G401 (cell line): ENCODE measurements around the gene MYOF. TPM values are rescaled to one million over a fixed set of nuclear protein-coding genes. Genes with fewer than 3 reads are reported as not detected.

Source experiments
- DNase-seq: peaks from one replicate; pipeline ENCODE4 v3.0.0-alpha.2; 2015; ENCODE audit warnings: low spot score
- in situ Hi-C: cut with HindIII; loops from 2 replicates; pipeline ENCODE4 v1.10.0; 2016; ENCODE audit warnings: low sequenced_read_pairs, mixed read lengths
- total RNA-seq: library from RNA; depleted of rRNA; stranded (reverse); fragments of >200 nt; shearing (Covaris generic); gene quantifications from 2 replicates; pipeline ENCODE4 v1.2.3, GENCODE V29; 2014; rRNA removed

The MYOF gene
- total RNA-seq, 1 experiment from 2014 or later, result 72.7 TPM

DNA sequence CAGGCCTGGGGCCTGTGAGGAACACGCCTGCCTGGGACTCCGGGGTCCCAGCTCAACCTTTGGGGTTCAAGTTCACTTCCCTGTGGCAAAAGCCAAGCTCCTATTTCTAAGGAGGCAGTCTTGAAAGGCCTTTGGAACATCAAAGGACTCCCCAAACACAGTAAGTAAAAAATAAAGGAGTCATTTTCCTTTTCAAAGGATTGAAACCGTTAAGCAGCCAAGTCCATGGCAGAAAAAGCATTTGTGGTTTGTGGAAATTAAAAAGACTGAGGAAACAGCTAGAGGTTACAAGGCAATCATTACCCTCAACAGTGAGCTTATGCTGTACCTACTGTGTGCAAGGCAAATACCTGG is 200.8 kb downstream of the MYOF start:
- DNase-seq, result no peak

DNA sequence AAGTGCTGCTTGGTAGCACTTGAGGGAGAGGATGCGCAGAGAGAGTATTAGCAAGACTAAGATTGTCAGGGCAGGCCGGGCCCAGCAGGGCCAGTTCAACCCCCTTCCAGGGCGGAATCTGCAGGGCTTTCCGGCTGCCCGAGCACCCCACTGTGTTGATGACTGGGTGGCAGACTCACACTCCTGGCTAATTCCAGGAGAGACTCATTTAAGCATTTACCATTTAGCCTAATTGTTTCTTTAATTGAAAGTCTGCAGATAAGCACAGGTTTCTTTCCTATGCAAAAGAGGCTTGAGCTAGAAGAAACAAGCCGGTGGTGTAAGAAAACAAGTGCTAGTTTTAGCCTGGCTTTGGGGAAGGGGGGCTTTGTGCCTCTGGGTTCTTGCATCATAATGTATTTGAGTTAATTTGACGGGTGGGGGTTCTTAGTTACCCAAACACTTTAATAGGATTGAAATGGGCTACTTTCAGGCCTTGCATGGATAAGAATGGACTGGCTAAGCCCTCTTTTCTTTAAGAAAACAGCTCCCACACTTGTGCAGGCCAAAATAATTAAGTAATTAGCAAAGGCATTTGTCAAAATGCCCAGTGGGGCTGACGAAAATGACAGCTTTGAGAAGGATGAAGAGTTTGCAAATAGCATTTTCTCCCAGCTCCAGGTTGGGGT is 201.3 kb downstream of the MYOF start:
- no peak for DNase-seq
- in situ Hi-C loops, result no loop called here

More for the DNA sequence above, 200.8 kb downstream of the MYOF start:
- in situ Hi-C loops, result no loop called here

DNA sequence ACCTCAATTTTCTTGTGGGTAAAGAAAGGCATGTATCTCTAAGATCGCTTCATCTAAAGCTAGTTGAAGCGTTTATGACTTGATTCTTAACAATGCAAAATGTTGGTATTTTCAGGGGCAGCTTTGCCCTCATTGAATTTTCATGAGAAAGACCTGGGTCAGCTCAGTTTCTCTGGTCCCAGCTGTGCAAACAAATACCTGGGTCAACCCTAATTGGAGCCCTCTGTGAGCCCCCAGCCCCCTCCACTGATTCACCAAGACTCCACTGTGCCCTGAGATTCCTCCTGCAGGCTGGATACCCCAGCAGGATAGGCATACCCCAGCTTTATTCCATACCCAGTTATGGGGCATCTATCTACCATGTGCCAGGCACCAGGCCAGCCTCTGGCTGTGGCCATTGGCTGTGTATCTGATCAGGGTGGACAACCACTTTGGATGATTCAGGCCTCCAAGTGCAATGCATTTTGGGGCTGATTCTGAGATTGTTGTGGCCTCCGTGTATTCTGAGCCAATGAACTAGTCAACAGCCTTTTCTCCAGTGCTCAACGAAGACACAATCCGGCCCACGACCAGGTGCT is 201.9 kb downstream of the MYOF start:
- in situ Hi-C loops, result no loop called here
- DNase-seq, result no peak

DNA sequence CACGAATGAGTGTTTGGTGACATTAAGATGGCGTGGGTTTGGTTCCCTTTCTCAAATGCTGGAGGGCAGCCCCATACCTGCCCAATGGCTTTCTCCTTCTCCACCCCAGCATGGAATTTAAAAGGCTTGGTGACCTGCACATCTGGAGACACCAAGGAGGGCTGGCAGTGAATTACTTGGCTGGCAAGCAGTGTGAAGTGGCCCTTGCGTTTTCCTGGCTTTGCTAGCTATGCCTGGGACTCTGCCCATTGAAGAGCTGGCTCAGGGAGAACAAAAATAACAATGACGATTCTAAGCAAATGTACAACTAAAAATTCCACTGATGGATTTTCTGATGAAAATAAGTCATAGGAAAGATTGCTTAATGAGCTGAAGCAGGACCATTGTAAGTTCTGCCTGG is 204.8 kb downstream of the MYOF start:
- in situ Hi-C loops, result no loop called here
- DNase-seq, result no peak

DNA sequence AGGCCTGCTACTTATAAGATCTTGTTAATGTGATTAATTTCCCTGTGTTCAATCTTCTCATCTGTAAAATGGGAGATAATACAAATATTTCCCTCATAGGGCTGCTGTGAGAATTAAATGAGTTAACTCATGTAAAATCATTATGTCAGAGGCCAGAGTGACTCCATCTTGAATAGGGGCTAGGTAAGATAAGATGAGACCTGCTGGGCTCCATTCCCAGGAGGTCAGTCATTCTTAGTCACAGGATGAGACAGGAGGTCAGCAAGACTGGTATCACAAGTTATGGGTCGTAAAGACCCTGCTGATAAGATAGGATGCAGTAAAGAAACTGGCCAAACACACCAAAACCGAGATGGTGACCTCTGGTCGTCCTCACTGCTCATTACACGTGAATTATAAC is 207.7 kb downstream of the MYOF start:
- no peak for DNase-seq
- in situ Hi-C loops, result no loop called here

DNA sequence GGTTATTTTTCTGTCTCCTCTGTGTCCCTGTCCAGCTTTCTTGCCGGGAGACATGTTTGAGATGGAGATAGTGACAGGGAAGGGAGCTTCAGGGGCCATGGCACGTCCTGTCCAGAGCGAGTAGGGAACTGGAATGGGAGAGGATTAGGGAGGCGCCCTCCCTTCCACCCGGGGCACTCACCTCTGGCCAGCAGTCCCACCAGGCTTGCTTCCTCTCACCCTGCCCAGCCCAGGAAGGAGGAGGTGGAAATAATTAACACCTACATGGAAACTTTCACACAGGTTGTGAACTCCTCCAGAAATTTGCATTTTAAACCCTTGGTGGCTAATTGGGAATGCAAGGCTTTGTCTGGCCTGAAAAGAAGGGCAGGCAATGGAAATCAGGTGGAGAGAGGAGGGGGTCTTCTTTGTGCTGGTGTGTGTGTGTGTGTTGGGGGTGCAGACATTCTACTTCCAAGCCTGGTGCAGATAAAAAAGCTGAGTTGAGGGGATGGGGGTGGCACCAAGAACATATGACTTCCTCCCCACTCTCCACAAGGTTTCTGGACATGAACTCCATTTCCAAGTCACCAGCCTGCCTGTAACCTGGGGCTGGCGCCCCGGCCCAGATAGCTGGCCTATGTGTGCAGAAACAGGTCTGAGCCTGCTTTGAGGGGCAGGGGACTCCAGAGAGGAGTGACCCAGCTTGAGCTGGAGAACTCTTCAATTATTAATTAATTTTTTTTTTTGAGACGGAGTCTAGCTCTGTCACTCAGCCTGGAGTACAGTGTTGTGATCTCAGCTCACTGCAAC is 209.1 kb downstream of the MYOF start:
- in situ Hi-C loops, result no loop called here
- no peak for DNase-seq

DNA sequence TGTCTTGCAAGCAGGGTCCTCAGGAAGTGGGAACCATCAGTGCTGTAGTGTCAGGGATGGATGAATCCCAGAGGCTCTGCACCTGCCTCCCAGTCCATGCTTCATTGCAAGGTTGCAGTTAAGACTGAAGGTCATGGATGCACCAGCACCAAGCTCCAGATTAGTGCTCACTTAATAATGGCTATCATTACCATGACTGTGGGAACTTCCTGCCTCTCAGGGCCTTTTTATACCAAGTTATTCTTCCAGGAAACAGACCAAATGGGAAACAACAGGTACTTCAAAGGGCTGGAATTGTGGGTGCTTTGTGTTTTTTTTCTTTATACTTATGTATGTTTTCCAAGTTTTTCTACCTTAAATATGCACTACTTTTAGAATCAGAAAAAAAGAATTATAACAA is 210.8 kb downstream of the MYOF start:
- in situ Hi-C loops, result no loop called here
- no peak for DNase-seq

DNA sequence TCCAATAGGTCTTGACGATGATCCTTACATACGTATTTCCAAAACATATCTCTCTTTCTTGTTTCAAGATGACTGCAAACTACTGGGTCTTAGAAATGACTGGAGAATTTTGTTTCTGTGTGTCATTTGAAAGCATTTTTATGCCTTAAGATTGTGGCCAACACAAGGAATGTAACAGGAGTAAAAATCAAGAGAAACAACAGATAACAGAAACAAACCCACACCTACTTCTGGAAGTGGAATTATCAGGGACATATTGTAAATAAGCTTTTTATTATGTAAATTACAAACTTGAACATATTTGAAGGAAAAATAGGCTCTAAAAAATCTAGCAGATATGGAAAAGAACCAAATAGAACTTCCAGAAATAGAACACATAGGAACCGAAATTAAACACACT is 212.9 kb downstream of the MYOF start:
- in situ Hi-C loops, result no loop called here
- no peak for DNase-seq

DNA sequence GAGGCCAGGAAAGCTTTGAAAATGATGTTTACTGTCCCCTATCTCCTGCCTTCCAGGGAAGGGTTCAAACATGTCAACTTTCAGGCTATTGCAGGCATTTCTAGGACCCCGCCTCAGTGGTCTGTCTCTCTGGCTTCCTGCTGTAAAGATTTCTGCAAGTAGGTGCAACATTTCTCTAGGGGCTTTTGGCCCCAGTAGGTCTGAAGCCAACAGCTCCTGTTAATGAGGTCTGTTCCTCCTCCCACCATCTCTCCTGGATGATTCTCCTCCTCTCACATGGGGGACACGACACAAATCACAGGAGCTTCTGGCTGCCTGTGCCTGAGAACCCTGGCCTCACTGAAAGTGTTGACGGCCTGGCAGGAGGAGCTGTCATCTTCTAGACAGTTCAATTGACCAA is 214.1 kb downstream of the MYOF start:
- DNase-seq, result no peak
- in situ Hi-C loops, result no loop called here

DNA sequence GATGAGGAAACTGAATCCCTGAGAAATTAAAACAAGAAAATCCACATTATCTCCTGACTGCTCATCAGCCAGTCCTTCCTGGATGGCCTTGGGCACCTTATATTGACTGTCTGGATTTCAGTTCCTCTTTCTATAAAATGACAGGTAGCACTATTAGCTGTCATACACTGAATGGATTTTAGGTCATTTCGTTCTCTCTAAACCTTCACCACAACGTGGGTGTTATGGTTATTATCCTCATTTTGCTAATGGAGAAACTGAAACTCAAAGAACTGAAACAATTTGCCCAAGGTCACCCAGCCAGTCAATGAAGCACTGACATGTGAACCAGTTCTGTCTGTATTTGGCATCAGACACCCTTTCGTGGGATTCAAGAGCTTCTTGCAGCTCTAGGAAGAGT is 214.6 kb downstream of the MYOF start:
- in situ Hi-C loops, result no loop called here
- DNase-seq, result no peak

DNA sequence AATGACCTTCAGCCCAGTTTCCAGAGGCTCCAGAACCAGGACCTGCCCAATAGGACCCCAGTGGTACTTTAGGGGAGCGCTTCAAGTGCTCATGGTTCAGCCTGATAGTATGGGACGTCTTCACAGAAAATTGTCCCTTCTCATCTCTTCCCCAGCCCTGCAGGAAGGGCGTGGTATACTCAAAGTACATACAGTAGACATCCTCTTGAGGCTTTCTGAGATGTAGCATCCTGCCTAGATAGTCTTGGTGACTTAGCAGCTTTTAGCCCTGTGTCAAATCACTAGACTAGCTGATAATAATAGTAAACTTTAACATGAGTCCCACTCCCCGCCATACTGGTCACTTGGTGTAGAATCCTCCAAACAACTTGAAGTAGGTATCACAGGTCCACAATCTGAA is 215.3 kb downstream of the MYOF start:
- in situ Hi-C loops, result no loop called here
- DNase-seq, result no peak

DNA sequence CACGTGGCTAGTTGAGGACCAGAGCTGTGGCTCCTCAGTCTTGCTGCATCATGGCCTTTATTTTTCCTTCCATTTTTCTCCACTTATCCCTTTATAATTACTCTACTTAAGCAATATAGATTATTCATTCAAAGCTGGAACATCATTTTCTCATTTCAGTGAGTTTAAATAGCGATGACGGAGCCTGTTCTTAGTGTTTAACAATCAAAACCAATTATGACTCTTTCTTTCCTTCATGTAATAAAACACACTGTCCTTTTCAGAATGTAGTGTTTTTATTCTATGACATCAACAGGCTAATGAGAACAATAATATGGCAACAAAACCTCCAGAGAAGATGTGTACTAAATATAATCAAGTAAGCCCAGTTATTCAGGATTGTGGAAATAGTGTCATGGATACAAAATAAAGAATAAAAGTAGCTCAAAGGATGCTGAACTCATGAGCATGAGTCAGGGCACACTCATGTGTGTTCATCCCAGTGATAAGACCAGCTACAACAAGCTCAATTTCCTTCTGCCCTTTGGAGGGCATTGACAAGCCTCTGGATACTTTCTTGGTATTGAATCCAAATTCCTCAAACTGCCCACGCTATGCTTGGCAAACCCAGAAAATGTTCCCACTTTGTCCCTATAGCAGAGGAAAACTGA is 220.0 kb downstream of the MYOF start:
- DNase-seq, result no peak
- in situ Hi-C loops, result no loop called here

DNA sequence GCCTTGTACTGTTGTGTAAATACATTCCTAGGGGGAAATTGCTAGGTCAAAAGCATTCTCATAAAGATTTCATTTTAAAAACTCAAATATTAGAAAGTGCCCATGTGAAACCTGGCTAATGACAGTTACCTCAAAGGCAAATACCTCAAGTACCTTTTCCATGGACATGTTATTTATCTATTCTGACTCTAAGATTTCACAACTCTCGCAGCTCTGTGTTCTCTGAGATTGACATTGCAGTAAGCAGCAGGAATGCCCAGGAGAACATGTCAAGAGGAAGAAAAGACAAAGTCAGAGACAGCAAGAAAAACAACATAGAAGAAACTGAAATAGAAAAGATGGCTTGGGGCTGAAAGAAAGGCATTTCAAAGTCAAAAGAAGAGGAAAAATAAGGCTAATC is 221.0 kb downstream of the MYOF start:
- DNase-seq, result no peak
- in situ Hi-C loops, result no loop called here

DNA sequence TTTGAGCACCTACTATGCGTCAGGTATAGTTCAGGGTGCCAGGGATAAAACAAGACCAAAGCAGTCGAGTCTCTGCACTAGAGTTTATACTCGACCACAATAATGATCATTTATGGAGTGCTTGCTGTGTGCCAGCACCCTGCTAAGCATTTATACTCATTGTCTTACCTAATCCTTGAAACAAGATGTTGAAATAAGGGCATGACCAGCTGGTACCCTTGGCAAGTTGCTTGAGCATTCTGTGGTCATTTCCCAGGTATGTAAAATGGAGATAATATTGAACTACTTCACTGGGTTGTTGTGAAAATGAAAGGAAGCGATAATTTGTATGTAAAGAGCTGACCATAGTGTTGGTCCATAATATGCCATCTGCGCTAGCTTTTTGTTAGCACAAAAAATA is 223.0 kb downstream of the MYOF start:
- in situ Hi-C loops, result no loop called here
- DNase-seq, result no peak

Other genes starting within 250 kb of the MYOF start
- 52.9 and 58.9 TPM in 2 replicates for gene CEP55, start 14.3 kb upstream of the MYOF start, total RNA-seq
- not detected in 2 replicates for gene FFAR4, start 84.3 kb upstream of the MYOF start, total RNA-seq
- gene RBP4, start 118.9 kb upstream of the MYOF start, total RNA-seq, result not detected in 2 replicates
- gene PDE6C, start 130.2 kb upstream of the MYOF start, total RNA-seq, result not detected in 2 replicates
- 2.7 and 4.3 TPM in 2 replicates for gene FRA10AC1, start 220.3 kb upstream of the MYOF start, total RNA-seq